ENCODE measurements around the gene GALR1.
"Not testable (repeated sequence)": the region's sequence is repeated elsewhere in the genome, so short reads cannot be mapped to it uniquely, and the experiment has no call there.

The GALR1 gene

DNA sequence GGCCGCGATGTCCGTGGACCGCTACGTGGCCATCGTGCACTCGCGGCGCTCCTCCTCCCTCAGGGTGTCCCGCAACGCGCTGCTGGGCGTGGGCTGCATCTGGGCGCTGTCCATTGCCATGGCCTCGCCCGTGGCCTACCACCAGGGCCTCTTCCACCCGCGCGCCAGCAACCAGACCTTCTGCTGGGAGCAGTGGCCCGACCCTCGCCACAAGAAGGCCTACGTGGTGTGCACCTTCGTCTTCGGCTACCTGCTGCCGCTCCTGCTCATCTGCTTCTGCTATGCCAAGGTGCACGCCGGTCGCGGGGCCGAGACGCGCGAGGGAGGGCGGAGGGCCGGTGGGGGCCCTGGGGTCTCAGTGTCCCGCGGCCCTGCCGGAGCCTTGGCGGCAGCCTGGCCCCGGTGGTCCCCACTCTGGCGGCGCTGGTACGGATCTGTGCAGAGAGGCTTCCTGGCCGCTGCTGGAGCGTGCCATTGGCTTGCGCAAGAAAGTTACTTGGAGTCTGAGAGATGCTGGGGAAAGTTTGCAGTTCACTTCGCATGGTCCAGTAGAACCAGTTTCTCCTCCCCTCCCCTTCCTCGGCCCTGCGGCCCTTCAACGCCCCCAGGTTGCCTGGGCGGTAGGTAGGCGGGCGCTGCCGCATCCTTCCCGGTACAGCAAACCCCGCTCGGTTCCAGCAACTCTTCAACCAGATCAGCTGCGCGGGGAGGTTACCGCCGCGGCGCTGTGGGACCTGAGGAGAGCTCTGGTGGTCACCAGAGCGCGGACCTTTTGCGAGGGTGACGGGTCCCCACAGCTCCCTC is 1.5 kb downstream of the GALR1 start:
- no peak for DNase-seq

DNA sequence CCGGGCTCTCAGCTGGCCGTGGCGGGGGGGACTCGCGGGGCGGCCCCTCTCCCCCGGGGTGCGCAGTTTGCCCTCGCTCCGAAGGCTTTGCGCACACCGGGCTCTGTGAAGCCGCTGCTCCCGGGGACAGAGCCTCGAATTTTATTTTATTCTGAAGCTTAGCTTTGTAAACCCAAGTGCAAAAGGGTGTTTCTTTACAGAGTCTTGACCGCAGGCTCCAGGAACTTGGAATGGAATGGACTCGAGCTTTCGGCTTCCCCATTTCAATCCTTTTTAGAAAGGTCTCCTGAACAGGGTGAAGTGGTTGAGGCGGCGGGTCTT is 2.0 kb downstream of the GALR1 start:
- no peak for DNase-seq

DNA sequence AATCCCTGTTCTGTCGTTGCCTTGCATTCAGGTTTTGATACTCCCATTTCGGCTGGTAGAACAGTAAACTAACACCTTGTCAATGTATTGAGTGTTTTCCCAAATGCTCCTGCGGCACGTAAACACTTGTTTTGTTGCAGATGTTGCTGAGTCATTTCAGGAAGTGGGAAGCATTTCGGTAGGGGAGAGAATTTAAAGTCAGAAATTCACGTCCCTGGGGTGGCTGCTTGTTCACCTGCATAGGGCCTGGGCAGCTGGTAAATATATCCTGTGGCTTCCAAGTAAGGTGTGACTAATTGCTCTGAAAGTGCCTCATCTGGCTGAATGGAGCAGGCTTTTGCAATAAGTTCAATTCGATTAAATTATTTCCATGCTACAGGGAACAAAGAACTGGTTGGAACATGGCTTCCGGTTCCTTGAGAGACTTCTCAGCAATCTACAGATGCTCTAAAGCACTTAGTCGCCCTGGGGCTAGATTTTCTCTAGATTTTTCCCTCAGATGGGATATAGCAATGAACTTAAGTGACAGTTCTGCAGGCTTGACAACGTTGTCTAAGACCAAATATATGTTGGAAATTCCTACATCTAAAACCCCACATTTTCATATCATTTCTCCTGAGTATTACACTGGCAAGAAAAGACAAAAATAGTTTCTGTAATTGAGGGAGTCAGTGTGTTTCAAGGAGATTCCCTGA is 5.2 kb downstream of the GALR1 start:
- peak; percentile 44 for DNase-seq

DNA sequence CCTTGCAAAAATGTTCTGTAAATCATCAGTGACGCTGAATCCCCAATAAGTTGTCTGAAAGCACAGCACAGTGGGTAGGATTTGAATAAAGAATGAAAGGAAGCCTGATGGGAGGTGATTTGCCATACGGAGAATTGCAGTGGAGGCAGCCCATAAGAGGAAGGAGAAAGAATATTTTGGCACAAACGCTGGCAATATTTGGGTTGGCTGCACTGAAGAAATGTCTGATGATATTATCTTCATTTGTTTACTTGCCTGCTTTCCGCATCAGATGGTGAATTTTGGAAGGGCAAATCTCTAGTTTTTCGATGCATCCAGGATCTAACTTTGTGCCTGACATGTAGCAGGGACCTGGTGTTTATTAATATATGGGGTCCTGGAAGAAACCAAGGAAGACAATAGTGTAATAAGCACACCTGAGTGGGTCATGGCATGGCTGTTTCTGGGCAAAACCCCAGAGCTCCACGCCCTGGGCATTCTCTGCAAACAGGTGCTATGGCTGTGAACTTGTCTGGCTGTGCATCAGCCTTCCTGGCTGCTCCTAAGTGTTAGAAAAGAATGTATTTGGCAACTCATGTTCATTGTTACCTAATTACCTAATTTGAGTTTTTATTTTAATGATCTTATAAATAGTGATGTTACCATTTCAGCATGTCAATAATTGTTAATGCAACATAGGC is 5.9 kb downstream of the GALR1 start:
- no peak for DNase-seq

DNA sequence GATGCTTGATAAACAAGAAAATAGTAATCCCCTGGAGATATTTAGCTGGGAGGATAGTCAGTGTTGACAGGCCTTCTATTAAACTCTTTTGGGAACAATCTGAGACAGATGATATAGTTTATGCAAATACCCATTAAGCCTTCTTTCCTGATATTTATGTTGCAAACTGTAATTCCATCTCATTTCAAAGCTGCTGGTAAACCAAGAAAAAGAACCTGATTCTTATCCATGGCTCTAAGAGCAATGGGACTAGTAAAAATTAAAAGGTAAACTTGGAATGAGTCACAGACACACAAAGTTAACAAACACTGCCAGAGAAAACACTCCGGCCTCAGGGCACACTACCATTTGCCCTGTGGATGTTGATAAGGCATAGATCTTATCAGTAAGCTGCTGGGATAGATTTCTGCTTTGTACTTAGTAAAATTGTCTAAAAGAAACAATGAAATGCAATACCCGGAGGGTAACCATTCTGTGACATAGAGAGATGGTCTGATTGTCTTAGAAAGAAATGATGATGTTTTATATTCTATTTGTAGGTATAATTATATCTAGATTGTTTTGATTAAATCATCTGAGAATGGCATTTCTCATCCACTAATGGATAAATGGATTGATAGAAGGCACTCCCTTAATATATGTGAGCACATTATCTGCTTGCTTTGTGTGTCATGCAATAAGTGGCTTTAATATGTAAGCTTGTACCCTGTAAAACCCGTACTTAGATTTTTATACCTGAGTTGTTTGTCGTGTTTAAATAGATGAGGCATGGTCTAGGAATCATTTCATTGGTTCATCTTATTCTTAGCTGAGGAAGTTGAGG is 13.2 kb downstream of the GALR1 start:
- DNase-seq, result no peak

DNA sequence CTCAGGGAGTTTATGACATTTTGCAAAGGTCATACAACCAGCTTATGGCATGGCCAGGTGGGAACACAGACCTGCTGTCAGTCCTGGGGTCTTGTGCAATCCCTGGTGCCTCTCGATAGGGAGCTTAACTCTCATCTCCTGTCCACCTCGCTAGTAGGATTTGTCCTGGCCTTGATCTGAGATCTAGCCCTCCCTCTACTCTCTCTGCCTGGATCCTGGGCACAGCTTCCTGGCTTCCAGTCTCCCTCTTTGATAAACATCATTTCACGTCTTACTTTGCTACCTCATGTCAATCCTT is 13.8 kb downstream of the GALR1 start:
- no peak for DNase-seq

DNA sequence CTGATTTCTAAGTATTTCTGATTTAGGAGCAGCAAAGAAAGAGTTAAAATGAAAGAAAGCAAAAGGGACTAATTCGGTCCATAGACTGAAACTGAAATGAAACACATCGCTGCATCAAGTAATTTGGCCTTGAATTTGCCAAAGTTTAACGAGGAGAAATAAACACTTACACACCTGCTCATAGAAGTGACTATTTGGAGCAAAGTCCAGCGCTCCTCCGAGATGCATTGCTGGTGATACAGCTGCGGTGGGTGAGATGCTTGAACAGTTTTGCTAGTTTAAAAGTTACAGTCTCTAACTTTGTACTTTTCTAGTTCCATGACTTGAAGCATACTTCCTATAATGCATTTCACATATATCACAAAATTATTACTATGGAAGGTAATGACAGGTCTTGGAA is 18.3 kb downstream of the GALR1 start:
- DNase-seq, result no peak

DNA sequence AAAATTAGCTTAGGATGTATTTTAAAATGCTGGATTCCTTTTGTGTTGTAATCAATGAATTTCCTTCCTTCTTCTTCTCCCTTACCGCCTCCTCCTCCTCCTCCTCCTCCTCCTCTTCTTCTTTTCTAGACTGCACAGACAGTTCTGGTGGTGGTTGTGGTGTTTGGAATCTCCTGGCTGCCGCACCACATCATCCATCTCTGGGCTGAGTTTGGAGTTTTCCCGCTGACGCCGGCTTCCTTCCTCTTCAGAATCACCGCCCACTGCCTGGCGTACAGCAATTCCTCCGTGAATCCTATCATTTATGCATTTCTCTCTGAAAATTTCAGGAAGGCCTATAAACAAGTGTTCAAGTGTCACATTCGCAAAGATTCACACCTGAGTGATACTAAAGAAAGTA is 18.8 kb downstream of the GALR1 start:
- DNase-seq, result no peak

DNA sequence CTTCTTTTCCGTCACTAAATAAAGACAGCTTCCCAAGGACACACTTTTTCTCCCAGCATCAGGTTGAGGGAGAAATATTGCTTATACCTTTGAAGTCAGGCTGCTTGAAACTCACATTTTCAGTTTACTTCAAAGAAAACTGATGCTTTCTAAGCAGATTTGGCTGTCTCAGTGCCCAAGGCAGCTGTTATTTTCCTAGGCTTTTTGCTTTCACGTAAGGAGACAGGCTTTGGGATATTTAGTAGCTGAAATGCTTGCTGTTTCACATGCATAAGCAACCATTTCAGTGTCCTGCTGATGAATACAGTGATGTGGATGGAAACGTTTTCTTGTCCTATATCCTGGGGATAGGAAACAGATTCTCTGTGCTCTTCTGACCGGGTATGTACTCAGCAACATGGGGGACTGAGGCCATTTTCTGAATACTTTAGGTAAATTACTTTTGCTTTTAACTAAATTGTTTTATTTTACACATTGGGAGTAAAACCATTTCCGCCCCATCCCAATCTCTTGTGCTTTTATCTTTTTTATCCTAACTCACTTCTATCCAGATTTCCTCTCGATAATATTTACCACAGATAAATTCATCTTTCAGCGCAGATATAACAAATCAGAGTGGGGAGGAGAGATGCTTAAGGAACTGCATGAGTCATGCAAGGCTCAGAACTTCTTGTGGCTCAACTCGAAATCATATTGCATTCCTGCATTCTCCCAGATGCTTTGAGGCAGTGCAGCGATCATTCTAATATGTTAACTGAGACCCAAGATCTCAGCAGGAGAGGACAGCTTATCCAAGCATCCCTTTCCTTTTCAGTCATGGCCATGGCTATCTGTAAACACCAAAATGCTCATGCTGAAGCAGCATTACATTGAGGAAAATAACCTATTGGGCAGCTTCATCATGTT is 22.2 kb downstream of the GALR1 start:
- no peak for DNase-seq

DNA sequence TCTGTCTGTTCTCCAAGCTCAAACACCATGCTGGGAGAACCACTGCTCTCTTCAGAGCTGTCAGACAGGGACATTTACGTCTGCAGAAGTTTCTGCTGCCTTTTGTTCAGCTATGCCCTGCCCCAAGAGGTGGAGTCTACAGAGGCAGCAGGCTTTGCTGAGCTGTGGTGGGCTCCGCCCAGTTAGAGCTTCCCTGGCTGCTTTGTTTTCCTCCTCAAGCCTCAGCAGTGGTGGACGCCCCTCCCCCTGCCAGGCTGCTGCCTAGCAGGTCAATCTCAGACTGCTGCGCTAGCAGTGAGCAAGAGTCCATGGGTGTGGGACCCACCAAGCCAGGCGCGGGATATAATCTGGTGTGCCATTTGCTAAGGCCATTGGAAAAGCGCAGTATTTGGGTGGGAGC is 41.2 kb downstream of the GALR1 start:
- DNase-seq, result not testable (repeated sequence)

DNA sequence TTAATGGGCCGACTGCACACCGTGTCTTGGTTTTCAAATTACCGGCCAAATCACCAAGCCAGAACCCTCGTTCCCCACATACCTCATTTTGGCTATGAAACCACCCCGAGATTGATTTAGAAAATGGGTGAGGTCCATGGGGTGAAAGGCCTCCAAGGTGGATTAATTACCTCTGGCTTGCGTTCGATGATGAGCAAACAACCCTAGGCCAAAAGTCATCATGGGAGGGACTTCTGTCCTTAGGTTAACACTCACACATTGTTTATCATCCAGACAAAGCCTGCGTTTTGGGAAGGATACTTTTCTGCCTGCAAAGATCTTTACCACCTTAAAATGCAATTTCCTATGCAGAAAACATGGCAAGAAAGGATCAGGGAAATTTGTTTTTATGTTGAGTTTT is 48.5 kb downstream of the GALR1 start:
- DNase-seq, result no peak

DNA sequence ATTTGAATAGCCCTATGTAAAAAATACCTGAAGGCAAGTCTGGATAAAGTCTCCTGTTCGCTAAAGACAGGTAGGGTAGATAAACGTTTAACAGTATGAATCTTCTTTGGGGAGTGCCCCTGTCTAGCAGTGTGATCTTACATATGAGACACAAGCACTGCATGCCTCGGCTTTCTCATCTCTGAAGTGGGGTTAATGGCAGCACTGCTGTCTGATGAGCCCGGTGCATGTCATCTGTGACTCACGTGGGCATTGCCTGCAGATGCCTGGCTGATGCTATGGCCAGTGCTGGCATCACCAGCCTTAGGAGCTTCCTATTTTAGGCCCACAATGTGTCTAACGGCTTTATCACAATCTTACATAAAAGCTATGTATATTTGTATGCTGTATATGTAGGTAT is 50.1 kb downstream of the GALR1 start:
- no peak for DNase-seq

DNA sequence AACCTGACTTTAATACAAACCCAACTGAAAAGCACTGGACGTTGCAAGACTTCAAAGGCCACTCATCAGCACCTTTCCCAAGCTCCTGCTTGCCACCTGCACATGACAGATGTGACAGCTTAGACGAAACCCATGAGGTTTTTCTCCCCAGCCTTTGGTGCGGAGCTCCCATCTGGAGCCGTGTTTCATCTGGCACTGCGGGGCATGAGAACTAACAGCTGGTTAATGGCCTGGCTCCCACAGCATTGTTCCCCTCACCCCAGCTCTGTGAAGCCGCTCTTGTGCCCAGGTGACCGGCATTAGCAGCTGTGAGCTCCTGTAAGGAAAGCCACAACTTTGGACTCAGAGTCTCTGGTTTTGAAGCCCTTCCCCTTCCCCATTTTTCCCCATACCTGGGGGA is 50.9 kb downstream of the GALR1 start:
- peak; percentile 73 for DNase-seq

DNA sequence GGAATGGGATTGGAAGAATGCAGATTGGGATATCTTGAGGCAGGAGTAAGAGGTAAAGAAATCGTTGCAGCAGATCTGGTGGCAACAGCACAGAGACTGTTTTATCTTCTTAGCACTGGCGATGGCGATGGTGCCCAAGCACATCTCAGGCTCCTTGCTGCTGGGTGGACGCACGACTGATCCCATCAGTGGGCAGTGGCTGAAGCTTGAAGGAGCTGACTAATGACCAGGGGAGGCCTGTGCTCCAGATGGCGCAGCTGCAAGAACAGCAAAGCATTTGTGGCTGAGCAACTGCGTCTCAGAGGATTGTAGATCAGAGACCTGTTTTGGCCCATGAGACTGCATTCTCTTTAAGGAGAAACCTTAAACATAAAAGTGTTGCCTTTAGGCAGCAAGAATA is 54.6 kb downstream of the GALR1 start:
- no peak for DNase-seq

DNA sequence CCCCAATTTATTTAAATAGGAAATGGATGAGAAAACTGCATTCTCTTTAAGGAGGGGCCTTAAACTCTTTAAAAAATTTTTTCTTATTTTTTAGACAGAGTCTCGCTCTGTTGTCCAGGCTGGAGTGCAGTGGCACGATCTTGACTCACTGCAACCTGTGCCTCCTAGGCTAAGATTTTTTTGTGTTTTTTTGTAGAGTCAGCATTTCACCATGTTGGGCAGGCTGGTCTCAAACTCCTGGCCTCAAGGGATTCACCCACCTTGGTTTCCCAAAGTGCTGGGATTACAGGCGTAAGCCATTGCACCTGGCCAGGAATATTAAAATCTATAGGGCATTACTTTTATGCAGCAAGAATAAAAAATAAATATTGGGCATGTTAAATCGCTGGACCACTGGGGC is 56.0 kb downstream of the GALR1 start:
- no peak for DNase-seq

DNA sequence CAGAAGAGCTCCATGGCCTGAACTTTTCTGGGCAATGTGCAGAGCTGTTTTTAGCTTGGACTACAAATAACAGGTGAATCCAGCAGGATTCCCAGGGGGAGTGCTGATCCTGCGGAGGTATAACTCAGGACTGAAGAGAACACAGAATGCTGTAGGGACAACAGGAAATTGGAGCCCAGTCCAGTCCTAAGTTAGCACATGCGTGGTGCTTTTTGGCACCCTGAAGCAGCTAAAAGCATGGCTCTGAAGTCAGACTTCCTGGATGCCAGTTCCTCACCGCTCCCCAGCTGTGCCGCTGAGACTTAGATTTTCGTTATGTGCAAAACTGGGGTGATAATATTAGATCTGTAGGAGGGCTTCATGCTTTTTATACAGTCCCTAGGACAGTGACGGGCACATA is 58.6 kb downstream of the GALR1 start:
- no peak for DNase-seq

DNA sequence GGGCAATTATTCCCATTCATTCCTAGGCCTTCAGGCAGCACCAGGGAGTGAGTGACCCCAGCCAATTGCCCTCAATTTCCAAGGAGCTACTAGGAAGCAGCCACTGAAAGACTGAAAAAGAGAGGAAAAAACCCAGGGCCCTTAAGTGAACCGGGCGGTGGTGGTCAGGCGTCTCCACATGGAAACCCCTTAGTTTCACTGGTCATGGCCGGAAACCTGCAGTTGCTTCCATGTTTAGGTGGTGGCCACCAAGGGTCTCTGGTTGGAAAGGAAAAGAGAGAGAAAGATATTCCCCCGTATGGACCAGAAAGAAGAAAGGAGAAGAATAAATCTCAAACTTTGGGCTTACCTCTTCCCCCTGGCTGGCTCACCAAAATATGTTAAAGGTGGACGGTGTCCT is 64.9 kb downstream of the GALR1 start:
- DNase-seq, result no peak

DNA sequence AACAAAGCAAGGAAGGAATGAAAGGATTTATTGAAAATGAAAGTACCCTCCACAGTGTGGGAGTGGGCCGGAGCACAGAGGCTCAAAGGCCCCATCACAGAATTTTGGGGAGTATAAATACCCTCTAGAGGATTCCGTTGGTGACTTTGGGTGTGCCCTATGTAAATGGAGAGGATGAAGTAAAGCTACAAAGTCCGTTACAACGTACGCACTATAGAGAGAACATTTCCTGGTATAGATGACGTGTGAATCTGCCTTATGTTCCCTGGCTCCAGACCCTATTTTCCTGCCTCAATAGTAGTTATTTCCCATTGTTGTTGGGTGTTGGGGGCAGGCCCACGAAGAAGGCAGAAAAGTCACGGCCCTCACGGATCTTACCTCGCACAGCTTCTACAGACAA is 65.3 kb downstream of the GALR1 start:
- DNase-seq, result no peak

DNA sequence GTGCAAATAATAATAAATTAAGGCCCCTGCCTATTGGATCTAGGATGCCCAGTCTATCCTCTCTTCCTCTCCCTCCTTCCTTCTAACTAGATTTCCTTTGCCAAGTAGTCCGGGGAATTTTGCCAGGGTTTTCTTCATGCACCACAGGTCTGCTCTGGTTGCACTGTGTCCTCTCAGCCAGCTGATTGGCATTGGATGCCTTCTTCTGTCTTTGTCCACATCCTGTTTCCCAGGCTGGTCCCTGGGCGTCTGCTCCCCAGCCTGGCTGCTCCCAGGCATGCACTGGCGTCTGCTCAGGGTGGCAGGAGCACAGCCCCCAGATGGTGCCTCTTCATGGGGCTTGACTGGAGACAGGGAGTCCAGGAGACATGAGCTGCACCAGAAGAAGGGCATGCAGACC is 66.4 kb downstream of the GALR1 start:
- no peak for DNase-seq

DNA sequence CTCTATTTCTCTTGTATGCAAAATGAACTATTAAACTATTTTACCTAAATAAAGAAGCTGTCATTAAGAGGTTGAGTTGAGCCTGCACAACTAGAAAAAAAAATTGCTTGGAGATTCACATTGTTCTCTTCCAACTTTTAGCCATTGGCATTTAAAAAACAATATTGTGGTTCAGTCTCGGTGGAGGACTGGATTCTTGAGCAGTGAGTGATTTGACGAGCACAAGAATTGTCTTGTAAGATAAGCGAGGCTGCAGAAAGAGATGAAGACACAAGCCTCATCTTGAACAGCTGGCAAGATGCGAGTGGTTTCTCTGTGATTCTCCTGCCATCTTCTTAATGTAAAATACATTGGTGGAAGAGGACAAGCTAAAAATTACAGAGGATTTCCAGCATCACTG is 67.0 kb downstream of the GALR1 start:
- DNase-seq, result no peak

DNA sequence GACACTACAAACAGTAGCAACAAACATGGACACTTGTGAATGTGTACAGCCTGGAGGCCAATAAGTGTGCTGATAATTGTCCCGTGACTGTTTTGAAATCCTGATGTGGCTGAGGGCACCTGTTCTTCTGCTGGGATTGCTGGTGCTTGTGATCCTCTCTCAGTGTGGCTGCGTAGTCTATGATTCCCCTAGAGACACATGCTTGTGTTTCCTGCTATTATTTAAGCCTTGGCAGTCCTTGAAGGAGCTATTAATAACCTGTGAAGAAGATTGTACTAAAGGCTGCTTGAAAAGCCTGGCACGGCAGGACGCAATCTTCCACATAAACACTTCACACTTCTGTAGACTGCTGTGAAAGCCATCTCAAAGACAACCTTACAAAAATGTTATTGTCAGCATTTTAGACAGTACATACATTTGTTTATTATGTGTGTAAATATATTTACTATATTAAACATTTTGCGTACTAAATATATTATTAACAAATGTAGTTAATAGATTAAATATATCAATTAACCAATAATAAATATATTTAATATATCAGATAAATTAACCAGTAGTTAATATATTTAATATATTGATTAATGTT is 71.4 kb downstream of the GALR1 start:
- peak; percentile 21 for DNase-seq

Measured in RPMI8226 (cell line).